H1 (cell line): ENCODE measurements around the gene ZNF282. TPM values are rescaled to one million over a fixed set of nuclear protein-coding genes. Genes with fewer than 3 reads are reported as not detected.

Experiments
- CTCF ChIA-PET: fragments of 300-600 bp; sonication (Branson Sonifier 250); formaldehyde crosslinking; loops from one replicate; lab custom pipeline; 2021; ENCODE audit not compliant: partially characterized antibody; lab: Charles Lee
- POLR2A ChIA-PET: fragments of 300-600 bp; sonication (Branson Sonifier 250); formaldehyde crosslinking; loops from one replicate; lab custom pipeline; 2021; ENCODE audit warnings: inconsistent platforms; ENCODE audit not compliant: partially characterized antibody; lab: Charles Lee
- DNase-seq, 2 experiments: peaks; one replicate each; pipeline versions ENCODE4 v3.0.0 to v3.0.0-alpha.2; 2010 to 2022; ENCODE audit warnings: low spot score in 2 of 2, low read depth in 1 of 2, mixed read lengths in 1 of 2
- FAIRE-seq: peaks from 2 replicates; lab custom pipeline; 2011; peaks lifted over from hg19 to GRCh38; lab: Jason Lieb, UNC
- H2AFZ ChIP-seq: 2 replicates; pipeline ENCODE4 v1.8.1; 2012; ENCODE audit warnings: low read length, inconsistent platforms
- H2AK5ac ChIP-seq: 2 replicates; pipeline ENCODE4 v1.6.1; 2013; ENCODE audit warnings: low read depth, low read length
- H2BK120ac ChIP-seq: replicated peaks from 2 replicates; pipeline ENCODE3; 2013; ENCODE audit warnings: low read depth, low read length, inconsistent platforms
- H2BK12ac ChIP-seq: 2 replicates; pipeline ENCODE4 v1.6.1; 2013; ENCODE audit warnings: low read depth, low read length
- H2BK15ac ChIP-seq: 2 replicates; pipeline ENCODE4 v1.6.1; 2013; ENCODE audit warnings: low read length
- H2BK20ac ChIP-seq: 2 replicates; pipeline ENCODE4 v1.6.1; 2013; ENCODE audit warnings: low read length
- H2BK5ac ChIP-seq: 2 replicates; pipeline ENCODE4 v1.6.1; 2013; ENCODE audit warnings: low read depth, low read length
- H3K14ac ChIP-seq: 2 replicates; pipeline ENCODE4 v1.6.1; 2013; ENCODE audit warnings: inconsistent platforms; ENCODE audit not compliant: insufficient read length
- H3K18ac ChIP-seq: 2 replicates; pipeline ENCODE4 v1.6.1; 2013; ENCODE audit warnings: low read length; ENCODE audit errors: extremely low read depth
- H3K23ac ChIP-seq: 2 replicates; pipeline ENCODE4 v1.6.1; 2013; ENCODE audit warnings: inconsistent platforms; ENCODE audit not compliant: insufficient read length
- H3K23me2 ChIP-seq: 2 replicates; pipeline ENCODE4 v1.6.1; 2013; ENCODE audit warnings: low read depth, low read length
- H3K27ac ChIP-seq: 2 replicates; pipeline ENCODE4 v1.6.1; 2011; ENCODE audit warnings: low read depth, low read length, inconsistent platforms
- H3K27me3 ChIP-seq, 4 experiments: replicated peaks in 1 of 4; 1 replicate in 1 of 4; 2 replicates in 3 of 4; pipeline versions ENCODE4 v1.6.1 to v1.8.1; 2011 to 2013; ENCODE audit warnings: low read length in 3 of 4, mild to moderate bottlenecking in 3 of 4, inconsistent platforms in 2 of 4, mixed read lengths in 2 of 4, moderate library complexity in 1 of 4; ENCODE audit not compliant: control insufficient read depth in 3 of 4, insufficient read depth in 3 of 4; ENCODE audit errors: extremely low read depth in 1 of 4
- H3K36me3 ChIP-seq, 4 experiments: 2 replicates each; pipeline versions ENCODE4 v1.6.1 to v1.8.1; 2011 to 2013; ENCODE audit warnings: mild to moderate bottlenecking in 4 of 4, low read length in 3 of 4, moderate library complexity in 2 of 4, control low read depth in 1 of 4, inconsistent platforms in 1 of 4; ENCODE audit not compliant: insufficient read depth in 4 of 4, control insufficient read depth in 2 of 4
- H3K4ac ChIP-seq: replicated peaks from 2 replicates; pipeline ENCODE3; 2013; ENCODE audit warnings: low read length, low read depth, mixed read lengths, inconsistent platforms; ENCODE audit not compliant: insufficient read length
- H3K4me1 ChIP-seq, 4 experiments: replicated peaks in 1 of 4; 1 replicate in 1 of 4; 2 replicates in 3 of 4; pipeline versions ENCODE4 v1.6.1 to v1.8.1; 2011 to 2013; ENCODE audit warnings: low read length in 3 of 4, inconsistent platforms in 2 of 4, mixed read lengths in 1 of 4; ENCODE audit not compliant: insufficient read depth in 4 of 4, control insufficient read depth in 3 of 4
- H3K4me2 ChIP-seq, 2 experiments: 2 replicates each; pipeline versions ENCODE4 v1.6.1 to v1.8.1; 2011 to 2013; ENCODE audit warnings: low read depth in 2 of 2, low read length in 2 of 2, control low read depth in 1 of 2, inconsistent platforms in 1 of 2, mild to moderate bottlenecking in 1 of 2; ENCODE audit not compliant: insufficient read depth in 1 of 2
- H3K4me3 ChIP-seq, 4 experiments: fragments of 200-600, 300-600 bp in 1 of 4; sonication (generic), shearing (Covaris generic), sonication (Bioruptor Twin) in 1 of 4; 2 replicates each; pipeline versions ENCODE4 v1.5.1 to v1.8.1; 2011 to 2016; ENCODE audit warnings: low read length in 4 of 4, low read depth in 3 of 4, control low read depth in 2 of 4, inconsistent platforms in 2 of 4, mild to moderate bottlenecking in 2 of 4, mixed read lengths in 1 of 4, moderate library complexity in 1 of 4; ENCODE audit not compliant: insufficient read depth in 2 of 4; ENCODE audit errors: extremely low read depth in 1 of 4
- H3K56ac ChIP-seq: replicated peaks from 2 replicates; pipeline ENCODE3; 2013; ENCODE audit warnings: low read depth, mild to moderate bottlenecking, mixed read lengths, low read length, inconsistent platforms; ENCODE audit not compliant: insufficient read length
- H3K79me1 ChIP-seq: 2 replicates; pipeline ENCODE4 v1.6.1; 2013; ENCODE audit warnings: low read depth, low read length, control low read depth
- H3K79me2 ChIP-seq, 2 experiments: 2 replicates each; pipeline versions ENCODE4 v1.6.1 to v1.8.1; 2012 to 2013; ENCODE audit warnings: low read length in 2 of 2, mild to moderate bottlenecking in 2 of 2, inconsistent platforms in 1 of 2; ENCODE audit not compliant: insufficient read depth in 2 of 2, control insufficient read depth in 1 of 2
- H3K9ac ChIP-seq, 4 experiments: replicated peaks in 1 of 4; 1 replicate in 1 of 4; 2 replicates in 3 of 4; pipeline versions ENCODE4 v1.6.1 to v1.8.1; 2011 to 2013; ENCODE audit warnings: low read depth in 3 of 4, low read length in 3 of 4, control low read depth in 2 of 4, mild to moderate bottlenecking in 2 of 4, moderate library complexity in 2 of 4, inconsistent platforms in 1 of 4; ENCODE audit errors: extremely low read depth in 1 of 4
- H3K9me3 ChIP-seq, 2 experiments: 2 replicates each; pipeline versions ENCODE4 v1.6.1 to v1.8.1; 2012 to 2013; ENCODE audit warnings: mild to moderate bottlenecking in 2 of 2, moderate library complexity in 2 of 2, control low read depth in 1 of 2, inconsistent platforms in 1 of 2, low read depth in 1 of 2, low read length in 1 of 2, mixed read lengths in 1 of 2; ENCODE audit not compliant: insufficient read depth in 2 of 2
- H4K20me1 ChIP-seq, 2 experiments: replicated peaks in 1 of 2; 2 replicates each; pipeline versions ENCODE3 to v1.8.1; 2011 to 2013; ENCODE audit warnings: inconsistent platforms in 2 of 2, low read length in 2 of 2, mild to moderate bottlenecking in 1 of 2; ENCODE audit not compliant: insufficient read depth in 2 of 2, control insufficient read depth in 1 of 2
- H4K5ac ChIP-seq: 2 replicates; pipeline ENCODE4 v1.6.1; 2013; ENCODE audit warnings: low read length, low read depth, mixed read lengths, inconsistent platforms; ENCODE audit not compliant: insufficient read length
- H4K8ac ChIP-seq: 2 replicates; pipeline ENCODE4 v1.8.0; 2013; ENCODE audit warnings: mild to moderate bottlenecking, moderate library complexity, low read length, inconsistent platforms; ENCODE audit not compliant: insufficient read depth; ENCODE audit errors: extremely low read depth
- H4K91ac ChIP-seq: replicated peaks from 2 replicates; pipeline ENCODE3; 2013; ENCODE audit warnings: low read length, mixed read lengths, inconsistent platforms; ENCODE audit not compliant: insufficient read length
- ATF3 ChIP-seq: IDR thresholded peaks from 2 replicates; pipeline ENCODE4 v1.6.1; 2011; ENCODE audit warnings: low read depth, mild to moderate bottlenecking, low read length; ENCODE audit not compliant: insufficient read depth
- CBX8 ChIP-seq: fragments of 300-800, 300-1000 bp; sonication (generic); IDR thresholded peaks from 2 replicates; pipeline ENCODE4 v1.7.1; 2016; ENCODE audit warnings: low read depth, low read length, borderline replicate concordance
- CHD1 ChIP-seq: IDR thresholded peaks from 2 replicates; pipeline ENCODE4 v1.6.1; 2012; ENCODE audit warnings: low read depth, low read length, improper control_type of control experiment
- CREB1 ChIP-seq: IDR thresholded peaks from 2 replicates; pipeline ENCODE4 v1.6.1; 2012; ENCODE audit warnings: inconsistent platforms
- EP300 ChIP-seq, 2 experiments: IDR thresholded peaks; 1 replicate in 1 of 2; 2 replicates in 1 of 2; pipeline ENCODE4 v1.6.1; 2011 to 2012; ENCODE audit warnings: low read depth in 2 of 2, low read length in 2 of 2, mild to moderate bottlenecking in 2 of 2, borderline replicate concordance in 1 of 2, inconsistent platforms in 1 of 2, moderate library complexity in 1 of 2
- JUND ChIP-seq: IDR thresholded peaks from 2 replicates; pipeline ENCODE4 v1.6.1; 2011; ENCODE audit warnings: mild to moderate bottlenecking, improper control_type of control experiment, low read length
- KDM4A ChIP-seq: IDR thresholded peaks from one replicate; pipeline ENCODE4 v1.7.1; 2012; ENCODE audit warnings: low read depth, mild to moderate bottlenecking, moderate library complexity, low read length, inconsistent platforms; ENCODE audit not compliant: severe bottlenecking
- RBBP5 ChIP-seq: IDR thresholded peaks from 2 replicates; pipeline ENCODE4 v1.7.1; 2012; ENCODE audit warnings: low read depth, mild to moderate bottlenecking, inconsistent platforms, low read length, moderate library complexity, borderline replicate concordance
- TAF1 ChIP-seq: IDR thresholded peaks from 2 replicates; pipeline ENCODE4 v1.6.1; 2011; ENCODE audit warnings: mild to moderate bottlenecking, low read depth, low read length
- USF2 ChIP-seq: IDR thresholded peaks from 2 replicates; pipeline ENCODE4 v1.6.1; 2011; ENCODE audit warnings: low read length, improper control_type of control experiment
- WGBS, 2 experiments: shearing (Covaris generic) in 1 of 2; methylation state at CpG; one replicate each; pipeline versions ENCODE4 v1.1.6 to v1.1.7; 2013 to 2015; ENCODE audit warnings: low lambda C conversion rate in 2 of 2, mixed read lengths in 2 of 2, inconsistent platforms in 1 of 2, low coverage in 1 of 2, missing lambda C conversion rate in 1 of 2; ENCODE audit not compliant: insufficient replicate concordance in 2 of 2, insufficient coverage in 1 of 2, insufficient read length in 1 of 2; ENCODE audit errors: extremely low coverage in 1 of 2, missing lambda C conversion rate in 1 of 2; 5-methylcytosine and 5-hydroxymethylcytosine counted together
- polyA plus RNA-seq, 7 experiments: library from polyadenylated mRNA; depleted of rRNA in 3 of 7; stranded (reverse) in 5 of 7; unstranded in 2 of 7; fragments of >200 nt in 5 of 7; fragments of 200-250 nt in 2 of 7; gene quantifications; 1 replicate in 5 of 7; 2 replicates in 1 of 7; 4 replicates in 1 of 7; pipeline versions ENCODE4 v1.2.1 to v1.2.3, GENCODE V29; 2011 to 2013; ENCODE audit warnings: missing spikeins in 2 of 7, mixed read lengths in 2 of 7
- total RNA-seq: library from RNA; stranded (reverse); fragmentation: NEBNext Ultra II Directional; extraction: Animal tissue kit (Norgen Biotek cat#: 25700); gene quantifications from 2 replicates; pipeline ENCODE4 v1.2.1, GENCODE V29; 2021

ZNF282 gene
- total and polyA plus RNA-seq, 2 of the 8 experiments (the other 6 are each of a cell fraction or from before 2014, with no cell fraction given): 16.9 to 36.3 TPM

GRCh38 chr7:149154056-149154455, 41.3 kb upstream of the ZNF282 start:
- H2BK5ac ChIP-seq: no peak overlapping the region
- no peak overlapping the region for H3K18ac ChIP-seq
- no peak overlapping the region for H3K56ac ChIP-seq
- H3K4me1 ChIP-seq: peaks cover 7 to 16% (median 9%) of the 10 kb centered on the region in 4 experiments; a peak in 6 of 7 replicates
- H2AFZ ChIP-seq: no peak overlapping the region
- no peak overlapping the region for H3K14ac ChIP-seq
- H2BK15ac ChIP-seq: no peak overlapping the region
- H3K23me2 ChIP-seq: no peaks in the 10 kb centered on the region; the same call in 1 of the 2 replicates
- DNase-seq (no peak), FAIRE-seq (no peak)
- H3K4me3 ChIP-seq: no peak overlapping the region
- 0 out of 2 replicates have a peak overlapping the region, but pooled peaks have one; percentile 9 for H4K8ac ChIP-seq
- peaks cover 15 to 46% (median 31%) of the 10 kb centered on the region in 4 experiments for H3K36me3 ChIP-seq
- H4K5ac ChIP-seq: no peak overlapping the region
- H3K27ac ChIP-seq: no peak overlapping the region
- H2BK120ac ChIP-seq: no peak overlapping the region
- H4K91ac ChIP-seq: no peak overlapping the region
- no peak overlapping the region for H2BK20ac ChIP-seq
- H3K4me2 ChIP-seq: no peak overlapping the region
- peaks cover 6 to 12% of the 10 kb centered on the region in 2 experiments for H4K20me1 ChIP-seq
- H3K79me2 ChIP-seq: peaks cover 49 to 92% of the 10 kb centered on the region in 2 experiments
- H3K4ac ChIP-seq: no peak overlapping the region
- ChIA-PET CTCF (interaction anchor here (1.0 to 1.3 kb wide), 3 partner anchors 10 to 29 kb away, joined by 3 to 5 read pairs (median 3); no protein-coding TSS in a partner anchor), POLR2A (interaction anchor here (0.7 to 9.2 kb wide), 8 partner anchors 9 to 45 kb away, joined by 3 to 138 read pairs (median 6); no protein-coding TSS in a partner anchor)
- no peaks in the 10 kb centered on the region for H3K9me3 ChIP-seq
- H2BK12ac ChIP-seq: no peak overlapping the region
- WGBS, 2 experiments: 98% methylated on average over 11 of the region's 11 CpGs; no CpG with 5 or more reads in 1 of the 2 experiments
- no peaks in the 10 kb centered on the region for H3K27me3 ChIP-seq
- no peak overlapping the region for H3K23ac ChIP-seq
- H3K79me1 ChIP-seq: no peaks in the 10 kb centered on the region; the same call in 1 of the 2 replicates
- H3K9ac ChIP-seq: no peak overlapping the region
- H2AK5ac ChIP-seq: no peak overlapping the region
- TF ChIP-seq ATF3: no peak
- no peak for TF ChIP-seq KDM4A
- TF ChIP-seq EP300 (IDR thresholded peaks at IDR 0.05; ENCODE audit: borderline replicate concordance in 1 of 2, low read depth in 2 of 2, low read length in 2 of 2): no peak
- no peak for TF ChIP-seq TAF1
- no peak for TF ChIP-seq JUND
- no peak for TF ChIP-seq RBBP5
- no peak for TF ChIP-seq CREB1
- TF ChIP-seq CBX8: no peak
- no peak for TF ChIP-seq USF2
- TF ChIP-seq CHD1: no peak
